Lower leg skin (tissue), 3 donors: ENCODE results near the gene PTPRU.

Experiments
- CTCF ChIP-seq, 3 donors: fragments of 450-650 bp; IDR thresholded peaks; one replicate each; pipeline ENCODE4 v1.5.1; 2016; ENCODE audit warnings: antibody characterized with exemption in 3 of 3, mild to moderate bottlenecking in 3 of 3, moderate library complexity in 2 of 3
- POLR2A ChIP-seq, 2 donors: fragments of 450-650 bp; IDR thresholded peaks; one replicate each; pipeline ENCODE4 v1.6.1; 2016 to 2017; ENCODE audit warnings: antibody characterized with exemption in 2 of 2, mild to moderate bottlenecking in 1 of 2, moderate library complexity in 1 of 2

- TF ChIP-seq CTCF (IDR thresholded peaks at IDR 0.05) (no peak), POLR2A (IDR thresholded peaks at IDR 0.05) (no peak)
Measured at GRCh38 chr1:29201595-29202051, 34.7 kb upstream of the PTPRU start.
